Right forelimb (tissue), 1 donor: Measurements from ENCODE around the gene TOMM22.

Source experiments
- DNase-seq: peaks from one replicate; pipeline ENCODE4 v3.0.0-alpha.2; 2018

TOMM22 gene

DNA sequence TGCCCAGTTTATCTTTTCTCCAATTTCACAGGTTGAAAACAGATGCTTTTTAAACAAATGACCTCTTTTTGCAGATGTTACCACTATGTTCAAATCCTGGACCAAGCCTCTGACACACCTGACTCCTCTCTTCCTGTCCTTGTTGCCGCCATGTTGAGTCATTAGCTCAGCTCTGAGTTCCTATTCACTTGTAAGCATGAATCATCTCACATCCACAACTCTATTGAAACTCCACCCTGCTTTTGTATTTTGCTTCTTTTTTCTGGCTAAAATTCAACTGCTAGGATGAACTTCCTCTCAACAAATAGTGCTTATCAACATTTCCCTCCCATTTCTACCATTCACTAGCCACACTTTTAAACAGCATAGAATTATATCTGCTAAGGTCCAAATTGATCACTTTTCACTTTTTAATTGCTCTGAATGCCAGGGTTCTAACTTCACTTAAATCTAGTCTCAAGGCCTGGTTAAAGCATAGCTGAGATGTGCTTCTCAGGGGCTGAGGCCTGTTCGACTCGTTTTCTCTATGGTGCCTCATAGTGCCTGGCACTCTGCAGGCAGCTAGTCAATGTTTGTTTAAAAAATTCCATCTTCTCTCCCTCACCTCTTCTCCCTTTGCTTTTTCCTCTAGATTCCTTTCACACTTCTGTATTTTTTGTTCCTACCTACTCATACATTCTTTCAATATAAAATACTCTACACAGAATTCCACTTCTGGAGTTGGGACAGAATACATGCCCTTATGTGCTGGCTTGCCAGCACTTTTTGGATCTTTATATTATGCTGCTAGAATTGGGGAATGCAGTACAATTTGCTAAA is 15.1 kb downstream of the TOMM22 start:
- no peak for DNase-seq

DNA sequence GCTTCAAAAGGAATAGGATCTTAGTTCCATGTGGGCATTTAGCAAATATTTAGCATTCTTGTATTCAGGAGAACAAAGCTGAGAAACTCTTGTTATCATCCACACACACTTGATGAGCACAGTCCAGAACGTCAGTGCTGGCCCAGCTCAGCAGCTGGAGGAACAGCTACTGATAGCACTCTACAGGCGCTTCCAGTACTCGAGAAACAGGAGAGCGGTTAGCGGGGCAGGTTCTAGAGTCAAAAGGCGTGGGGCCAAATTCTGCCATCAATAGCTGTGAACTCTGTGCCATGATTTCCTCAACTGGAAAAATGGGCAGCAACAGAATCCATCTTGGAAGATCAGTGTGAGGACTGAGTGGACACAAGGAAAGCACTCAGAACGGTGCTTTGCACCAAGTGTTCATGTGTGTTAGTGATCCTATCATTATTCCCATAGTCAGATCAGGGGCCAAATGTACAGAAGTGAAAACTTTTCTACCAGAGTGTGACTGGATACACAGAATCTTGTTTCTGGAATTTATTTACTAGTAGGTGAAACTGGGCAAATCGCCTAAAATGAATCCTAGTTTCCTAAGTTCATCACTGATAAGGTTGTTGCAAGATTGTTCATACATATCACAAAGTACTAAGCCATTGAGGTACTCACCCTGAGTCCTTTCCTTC is 15.8 kb downstream of the TOMM22 start:
- DNase-seq = no peak

DNA sequence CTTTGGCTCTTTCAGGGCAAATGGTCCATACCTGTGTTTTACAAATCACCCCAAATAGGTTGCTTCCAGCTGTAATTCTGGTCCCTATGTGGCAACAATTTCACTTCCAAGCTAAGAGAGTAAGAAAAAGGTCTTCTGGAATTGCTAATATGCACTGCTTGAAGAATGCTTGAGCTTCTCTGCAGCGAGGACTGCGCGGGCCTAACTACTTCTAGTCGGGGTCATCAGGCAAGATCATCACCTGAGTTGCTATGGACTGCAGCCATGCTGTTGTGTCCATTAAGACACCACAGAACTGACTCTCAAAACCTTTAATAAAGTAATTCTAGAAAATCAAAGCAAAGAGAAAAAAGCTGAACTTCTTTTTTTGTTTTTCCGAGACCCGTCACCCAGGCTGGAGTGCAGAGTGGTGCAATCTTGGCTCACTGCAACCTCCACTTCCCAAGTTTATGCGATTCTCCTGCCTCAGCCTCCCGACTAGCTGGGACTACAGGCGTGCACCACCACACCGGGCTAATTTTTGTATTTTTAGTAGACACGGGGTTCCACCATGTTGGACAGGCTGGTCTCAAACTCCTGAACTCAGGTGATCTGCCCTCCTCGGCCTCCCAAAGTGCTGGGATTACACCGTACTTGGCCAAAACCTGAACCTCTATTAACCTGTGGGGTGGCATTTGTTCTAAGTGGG is 16.8 kb downstream of the TOMM22 start:
- no peak for DNase-seq

DNA sequence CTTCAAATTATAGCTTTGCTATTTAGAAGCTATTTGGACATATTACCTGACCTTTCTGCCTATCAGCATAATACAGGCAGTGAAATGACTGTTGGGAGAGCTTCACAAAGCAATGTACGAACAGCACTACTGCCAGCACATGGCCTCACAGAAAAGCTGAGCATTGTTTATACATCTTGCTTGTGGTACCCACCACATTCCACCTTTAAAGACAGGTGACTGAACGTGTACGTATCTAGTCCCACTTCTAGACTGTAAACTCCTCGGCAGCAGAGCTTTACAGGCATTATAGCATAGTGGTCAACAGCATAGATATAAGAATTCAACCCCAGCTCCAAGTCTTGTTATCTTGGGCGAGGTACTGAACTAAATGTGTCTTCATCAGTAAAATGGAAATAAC is 17.4 kb downstream of the TOMM22 start:
- DNase-seq = no peak

DNA sequence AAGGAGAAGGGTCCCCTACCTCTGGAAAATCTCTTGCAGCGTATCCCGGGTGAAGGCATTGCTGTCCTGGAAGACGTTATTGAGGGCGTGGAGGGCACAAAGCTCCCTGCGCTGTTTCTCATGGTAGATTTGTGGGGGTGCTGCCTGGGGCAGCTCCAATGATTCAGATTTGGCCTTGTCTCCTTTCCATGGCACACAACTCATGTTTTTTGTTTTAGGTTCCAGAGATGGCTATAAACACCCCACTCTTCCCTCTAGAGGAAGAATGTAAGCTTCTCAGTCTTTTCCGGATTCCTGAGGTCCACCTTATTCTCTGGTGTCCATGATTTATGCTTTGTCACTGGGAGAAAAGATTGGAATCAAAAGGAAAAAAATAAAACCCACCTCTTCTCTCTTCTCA is 18.0 kb downstream of the TOMM22 start:
- DNase-seq = no peak

DNA sequence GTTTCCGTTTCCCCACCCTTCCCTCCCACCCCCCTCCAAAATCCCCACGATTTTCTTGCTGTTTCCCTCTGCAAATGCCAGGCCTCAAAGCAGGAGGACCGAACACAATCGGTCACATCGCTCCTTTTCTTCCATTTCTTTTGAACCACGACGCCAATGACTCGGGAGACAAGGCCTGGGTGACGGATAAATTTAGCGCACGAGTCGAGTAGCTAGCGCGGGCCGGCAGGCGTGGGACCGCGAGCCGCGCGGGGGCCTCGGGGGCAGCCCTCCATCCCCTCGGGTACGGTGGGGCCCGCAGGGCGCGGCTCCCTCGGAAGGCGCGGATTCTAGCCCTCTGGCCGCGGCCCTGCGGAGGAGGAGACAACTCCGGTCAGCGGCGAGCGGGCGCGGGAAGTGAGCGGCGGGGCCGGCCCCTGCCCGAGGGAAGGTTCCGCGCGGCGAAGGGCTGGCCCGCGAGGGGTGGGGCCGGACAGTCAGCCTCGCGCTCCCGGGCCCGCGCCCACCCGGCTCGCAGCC is 18.6 kb downstream of the TOMM22 start:
- no peak for DNase-seq

GRCh38 chr22:38700789-38701628 is 19.3 kb downstream of the TOMM22 start, which contains the start of gene JOSD1:
JOSD1 (minus strand) TSS chr22:38700943; CDS start chr22:38699987, 956 bp downstream.
- peak; percentile 97 for DNase-seq

GRCh38 chr22:38704654-38705234 is 23.0 kb downstream of the TOMM22 start:
- DNase-seq = no peak

DNA sequence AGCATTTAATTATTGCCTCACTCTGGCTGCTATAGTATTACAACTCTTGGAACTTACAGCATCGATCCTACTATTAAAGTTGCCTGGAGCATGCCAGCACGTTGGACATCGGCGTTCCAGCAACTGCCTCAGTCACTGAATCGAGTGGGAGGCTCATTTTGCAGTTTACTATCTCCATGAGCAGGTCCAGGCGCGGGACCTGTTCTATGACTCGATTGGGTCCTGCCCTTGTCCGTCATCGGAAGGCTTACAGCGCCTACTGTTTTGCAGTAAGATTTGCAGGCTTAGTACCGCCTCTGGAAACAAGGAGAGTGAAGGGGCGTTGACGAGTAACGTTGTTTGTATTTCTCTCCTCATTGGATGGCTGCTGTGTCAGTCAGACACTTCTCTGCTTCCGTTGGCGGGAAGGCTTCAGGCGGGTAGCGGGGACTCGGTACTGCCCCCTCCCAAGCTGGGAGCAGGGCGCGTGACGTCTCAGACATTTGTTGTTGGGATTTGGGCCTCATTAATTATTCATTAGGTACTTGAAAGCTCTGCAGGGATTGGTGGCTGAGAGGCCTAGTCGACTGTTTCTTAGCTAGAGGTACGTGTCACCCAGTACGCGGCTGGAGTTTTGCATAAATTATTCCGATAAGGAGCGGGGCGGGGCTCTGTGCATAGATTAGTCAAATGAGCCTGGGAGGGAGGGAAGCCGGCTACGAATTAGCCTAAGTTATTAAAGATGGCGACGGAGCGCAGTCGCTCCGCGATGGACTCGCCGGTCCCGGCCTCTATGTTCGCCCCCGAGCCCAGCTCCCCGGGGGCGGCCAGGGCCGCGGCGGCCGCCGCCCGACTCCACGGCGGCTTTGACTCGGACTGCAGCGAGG is 23.7 kb downstream of the TOMM22 start, which contains the start of gene GTPBP1:
TSS of gene GTPBP1 (plus strand) at position 710 of the 866 bp plus-strand sequence. CDS start at position 722, 12 bp downstream.
- DNase-seq = peak; percentile 96

- DNase-seq = peak; percentile 70
Measured at GRCh38 chr22:38706101-38706900, 24.5 kb downstream of the TOMM22 start.

- DNase-seq = no peak
Measured at GRCh38 chr22:38706901-38707195, 25.1 kb downstream of the TOMM22 start.

DNA sequence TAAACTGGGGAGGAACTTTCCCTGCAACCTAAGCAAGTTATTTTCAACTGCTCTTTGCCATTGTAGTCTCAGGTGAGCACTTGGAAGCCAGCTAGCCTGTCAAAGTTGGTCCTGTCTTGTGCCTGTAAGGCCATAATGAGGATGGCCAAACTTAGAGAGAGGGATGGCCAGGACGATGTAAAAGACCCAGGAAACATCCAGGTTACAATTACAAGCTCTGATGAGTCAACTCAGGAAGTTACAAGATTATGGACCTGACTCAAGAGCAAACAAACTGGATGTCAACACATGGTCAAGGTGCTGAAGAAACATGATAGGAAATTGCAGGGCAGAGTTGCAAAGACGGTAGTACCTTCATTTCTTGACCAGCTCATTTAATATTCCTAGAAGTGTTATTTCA is 25.6 kb downstream of the TOMM22 start:
- DNase-seq = no peak

- DNase-seq = no peak
Measured at GRCh38 chr22:38707984-38708383, 26.2 kb downstream of the TOMM22 start.

- no peak for DNase-seq
Measured at GRCh38 chr22:38709306-38709705, 27.5 kb downstream of the TOMM22 start.

DNA sequence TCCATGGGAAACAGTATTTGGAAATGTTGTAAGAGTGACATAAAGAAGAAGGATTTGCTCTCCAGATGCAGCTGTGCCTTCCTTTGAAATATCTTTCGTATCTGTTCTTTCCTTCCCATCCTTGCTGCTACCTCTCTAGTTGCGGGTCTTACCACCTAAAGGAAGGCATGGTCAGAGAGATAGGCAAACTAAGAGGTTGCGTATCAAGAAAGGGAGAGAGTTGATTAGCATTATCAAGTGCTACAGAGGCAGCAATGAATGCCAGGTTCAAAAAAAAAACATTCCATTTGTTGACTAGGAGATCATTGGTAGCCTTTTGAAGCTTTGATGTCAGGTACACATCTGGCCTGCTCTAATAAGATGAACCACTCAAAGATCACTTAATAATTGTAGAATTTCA is 28.6 kb downstream of the TOMM22 start:
- no peak for DNase-seq

- DNase-seq = no peak
Measured at GRCh38 chr22:38710866-38711265, 29.1 kb downstream of the TOMM22 start.

DNA sequence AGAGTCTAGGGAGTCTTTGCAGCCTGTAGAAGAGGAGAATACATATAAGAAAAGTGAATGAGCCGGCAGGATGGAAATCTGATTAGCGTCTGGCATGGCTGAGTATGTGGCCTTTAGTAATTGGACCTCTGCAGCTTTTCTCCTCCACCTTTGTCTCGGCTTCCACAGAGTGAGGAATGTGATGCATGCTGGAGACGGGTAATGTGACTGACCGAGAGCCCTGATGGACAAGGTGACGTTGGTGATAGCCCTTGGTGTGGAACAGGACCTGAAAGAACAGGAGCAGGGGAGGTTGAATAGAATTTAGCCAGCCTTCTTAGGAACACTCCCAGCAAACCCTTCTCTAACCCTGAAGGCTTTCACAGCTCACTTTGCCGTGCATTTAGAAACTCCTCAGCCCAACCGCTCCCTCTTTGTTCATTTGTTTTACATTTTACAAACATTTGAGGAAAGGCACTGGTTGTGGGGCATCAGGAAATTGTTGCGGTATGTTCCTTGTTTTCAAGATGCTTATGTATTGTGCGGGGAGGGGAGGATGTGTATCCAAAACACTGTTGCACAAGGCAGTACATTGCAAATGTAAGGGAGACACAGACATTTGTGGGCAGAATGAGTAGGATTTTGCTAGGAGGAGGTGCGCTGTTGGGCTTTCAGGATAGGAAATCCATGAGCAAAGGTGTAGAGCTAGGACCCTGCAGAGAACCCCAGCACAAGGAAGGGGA is 30.9 kb downstream of the TOMM22 start:
- DNase-seq = no peak

DNA sequence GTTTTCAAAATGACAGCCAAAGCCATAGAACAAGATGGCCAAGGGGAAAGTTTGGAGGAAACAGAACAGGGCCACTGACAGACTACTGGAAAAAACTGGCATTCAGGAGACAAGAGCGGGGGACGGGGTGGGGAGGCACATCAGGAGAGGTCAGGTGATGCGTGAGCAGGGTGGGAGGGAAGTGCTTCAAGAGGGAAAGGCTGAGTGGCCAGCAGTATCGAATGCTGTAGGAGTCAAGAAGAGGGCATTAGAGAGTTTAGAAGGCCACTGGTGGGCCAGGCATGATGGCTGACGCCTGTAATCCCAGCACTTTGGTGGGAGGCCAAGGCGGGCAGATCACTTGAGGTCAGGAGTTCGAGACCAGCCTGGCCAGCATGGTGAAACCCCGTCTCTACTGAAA is 32.2 kb downstream of the TOMM22 start:
- no peak for DNase-seq

DNA sequence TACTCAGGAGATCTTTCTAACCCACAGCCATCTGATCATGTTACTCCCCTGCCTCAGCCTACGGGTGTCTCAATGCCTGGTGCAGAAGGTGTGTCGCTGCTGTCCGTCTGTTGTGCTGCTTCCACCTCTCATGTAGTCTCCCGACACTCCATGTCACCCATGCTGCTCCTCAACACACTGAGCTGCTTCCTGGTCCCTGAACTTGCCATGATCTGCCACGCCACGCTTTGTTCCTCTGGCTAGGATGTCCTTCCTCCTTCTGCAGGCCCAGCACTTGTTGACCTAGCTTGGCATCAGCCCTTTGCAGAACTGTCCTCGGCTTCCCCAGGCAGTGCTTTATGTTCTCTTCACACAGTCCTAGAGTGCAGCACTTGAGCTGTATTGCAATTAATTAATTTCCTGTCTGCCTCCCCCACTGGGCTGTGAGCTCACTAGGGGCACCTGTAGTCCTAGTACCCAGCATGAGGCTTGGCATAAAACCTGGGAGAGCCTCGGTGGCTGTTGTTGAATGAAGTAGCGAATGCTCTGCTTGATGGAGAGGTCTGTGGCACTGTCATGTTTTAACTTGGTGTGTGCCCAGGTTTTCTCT is 33.5 kb downstream of the TOMM22 start:
- DNase-seq = no peak
